ENCODE results near the gene TMC7.
A peak's percentile ranks its signal among the peaks of the same experiment; 100 is the strongest.

- TF ChIP-seq REST (IDR thresholded peaks at IDR 0.05; ENCODE audit: unreplicated experiment) = no peak
- TF ChIP-seq CTCF (conservative IDR thresholded peaks at IDR 0.05; ENCODE audit: low read depth in 2 of 2) = peak; percentile 67 to 81
- TF ChIP-seq CREB1 (CRISPR knock-in tag; IDR thresholded peaks at IDR 0.05; ENCODE audit: low read depth) = peak; percentile 77
- TF ChIP-seq EZH2 (IDR thresholded peaks at IDR 0.05; ENCODE audit: low read depth, unreplicated experiment) = no peak
- peak; percentile 49; the same call in 1 of the 2 replicates for TF ChIP-seq POLR2AphosphoS5 (IDR thresholded peaks at IDR 0.05; ENCODE audit: low read depth)
- no peak for TF ChIP-seq EZH2phosphoT487 (IDR thresholded peaks at IDR 0.05; ENCODE audit: unreplicated experiment)
- no peak for TF ChIP-seq JUNB (IDR thresholded peaks at IDR 0.05; ENCODE audit: unreplicated experiment)
- TF ChIP-seq ZNF462 (CRISPR knock-in tag; IDR thresholded peaks at IDR 0.05) = no peak
Observed at GRCh38 chr16:18983565-18984434, at the start of gene TMC7.

Data from GM23338 (cell line).